GM21381 (cell line): ENCODE results near the gene LDLRAD4.
"Not testable (repeated sequence)": the region's sequence is repeated elsewhere in the genome, so short reads cannot be mapped to it uniquely, and the experiment has no call there.

Experiments used
- ATAC-seq: cut with Tn5 transposase; IDR thresholded peaks from one replicate; pipeline ENCODE4 v1.9.1; 2021; ENCODE audit warnings: mild to moderate bottlenecking, moderate library complexity; ENCODE audit not compliant: unreplicated experiment

The LDLRAD4 gene

DNA sequence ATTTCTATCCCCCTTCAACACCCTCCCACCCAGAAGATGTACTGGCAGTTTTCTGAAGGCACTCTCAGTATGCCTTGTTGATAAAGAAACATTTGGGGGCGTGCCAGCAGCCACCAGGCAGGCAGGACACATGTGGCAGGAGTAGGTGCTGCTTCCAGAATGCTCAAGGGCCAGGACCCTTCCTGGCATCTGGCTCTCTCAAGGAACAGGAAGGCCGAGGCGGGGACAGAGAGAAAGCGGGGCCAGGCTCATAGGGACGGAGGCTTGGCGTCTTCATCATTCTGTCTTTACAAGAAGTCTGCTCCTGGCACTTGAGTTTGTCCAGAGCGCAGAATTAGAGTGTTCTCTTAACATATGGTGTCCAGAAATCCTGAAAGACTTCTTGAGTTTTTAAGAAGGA is 386.2 kb downstream of the LDLRAD4 start:
- ATAC-seq: no peak

DNA sequence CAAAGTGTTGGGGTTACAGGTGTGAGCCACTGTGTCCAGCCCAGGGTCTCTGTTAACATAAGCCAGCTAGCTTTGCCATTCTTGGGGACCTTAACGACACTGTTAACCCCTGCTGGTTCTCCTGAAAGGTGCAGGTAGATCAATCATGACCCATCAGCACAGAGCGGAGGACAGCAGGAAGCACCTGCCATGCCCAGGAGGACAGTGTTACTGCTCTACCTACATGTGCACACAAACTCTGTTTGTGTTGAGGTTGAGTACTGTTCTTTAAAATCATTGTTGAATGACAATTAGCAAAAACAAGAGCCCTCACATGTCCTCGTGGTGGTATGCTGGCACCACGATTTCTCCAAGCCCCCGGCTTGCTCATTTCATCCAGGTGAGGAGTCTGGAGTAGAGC is 386.9 kb downstream of the LDLRAD4 start:
- ATAC-seq: no peak

DNA sequence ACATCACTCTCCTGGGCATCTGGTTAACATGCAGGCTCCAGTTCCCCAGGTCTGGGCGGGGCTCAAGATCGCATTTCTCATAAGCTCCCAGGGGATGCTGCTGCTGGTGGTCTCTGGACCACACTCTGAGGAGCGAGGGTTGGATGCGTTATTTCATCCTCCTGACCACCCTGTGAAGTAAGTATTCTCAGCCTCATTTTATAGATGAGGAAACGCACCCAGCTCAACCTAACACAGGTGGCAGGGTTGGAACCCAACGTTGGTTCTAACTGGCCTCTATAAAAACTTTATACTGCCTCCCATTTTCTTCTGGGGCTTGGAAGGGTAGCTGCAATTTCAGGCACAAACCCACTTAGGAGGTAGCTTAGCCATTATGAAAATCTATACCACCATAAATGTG is 387.3 kb downstream of the LDLRAD4 start:
- ATAC-seq: no peak

DNA sequence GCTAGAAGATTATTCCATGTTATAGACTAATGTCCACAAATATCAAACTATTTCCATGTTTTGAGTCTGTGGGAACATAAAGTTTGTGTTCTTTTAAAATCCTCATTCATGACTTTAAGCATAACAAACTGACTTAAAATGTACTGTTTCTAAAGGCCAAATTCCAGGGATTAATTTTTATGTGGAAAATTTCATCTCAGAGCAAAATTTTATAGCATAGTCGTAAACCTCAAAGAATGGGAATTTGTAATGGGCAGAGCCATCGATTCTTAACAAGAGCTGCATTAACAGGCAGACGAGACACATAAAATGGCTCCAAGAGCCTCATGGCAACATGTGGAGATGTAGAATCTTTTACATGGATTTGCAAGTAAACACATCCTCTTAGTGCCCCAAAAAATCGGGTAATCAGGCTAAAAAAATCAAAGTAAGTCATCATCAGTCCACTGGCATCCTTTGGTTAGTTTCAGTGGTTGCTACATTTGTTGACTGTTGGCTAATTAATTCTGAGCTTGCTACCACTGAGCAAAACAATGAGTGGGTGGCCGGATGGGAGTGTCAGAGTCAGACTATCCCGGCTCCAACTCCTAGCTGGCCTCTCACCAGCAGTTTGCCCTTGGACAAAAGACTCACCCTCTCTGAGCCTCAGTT is 388.2 kb downstream of the LDLRAD4 start:
- no peak for ATAC-seq

DNA sequence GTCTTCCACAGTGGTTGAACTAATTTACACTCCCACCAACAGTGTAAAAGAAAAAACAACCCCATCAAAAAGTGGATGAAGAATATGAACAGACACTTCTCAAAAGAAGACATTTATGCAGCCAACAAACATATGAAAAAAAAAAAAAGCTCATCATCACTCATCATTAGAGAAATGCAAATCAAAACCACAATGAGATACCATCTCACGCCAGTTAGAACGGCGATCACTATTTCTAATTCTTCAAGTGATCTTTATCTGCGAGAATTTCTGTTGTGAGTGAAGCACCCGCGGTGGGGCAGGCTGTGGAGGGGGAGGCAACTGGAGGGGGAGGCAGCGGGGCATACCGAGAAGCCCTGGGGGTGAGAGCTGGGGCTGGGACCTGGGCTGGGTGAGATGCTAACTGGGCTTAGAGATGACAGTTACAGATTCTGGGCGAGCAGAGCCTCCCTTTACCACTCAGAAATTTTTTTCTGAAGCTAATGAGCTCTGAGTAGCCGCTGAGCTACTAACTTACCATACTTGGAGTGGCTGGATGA is 389.5 kb downstream of the LDLRAD4 start:
- not testable (repeated sequence) for ATAC-seq

DNA sequence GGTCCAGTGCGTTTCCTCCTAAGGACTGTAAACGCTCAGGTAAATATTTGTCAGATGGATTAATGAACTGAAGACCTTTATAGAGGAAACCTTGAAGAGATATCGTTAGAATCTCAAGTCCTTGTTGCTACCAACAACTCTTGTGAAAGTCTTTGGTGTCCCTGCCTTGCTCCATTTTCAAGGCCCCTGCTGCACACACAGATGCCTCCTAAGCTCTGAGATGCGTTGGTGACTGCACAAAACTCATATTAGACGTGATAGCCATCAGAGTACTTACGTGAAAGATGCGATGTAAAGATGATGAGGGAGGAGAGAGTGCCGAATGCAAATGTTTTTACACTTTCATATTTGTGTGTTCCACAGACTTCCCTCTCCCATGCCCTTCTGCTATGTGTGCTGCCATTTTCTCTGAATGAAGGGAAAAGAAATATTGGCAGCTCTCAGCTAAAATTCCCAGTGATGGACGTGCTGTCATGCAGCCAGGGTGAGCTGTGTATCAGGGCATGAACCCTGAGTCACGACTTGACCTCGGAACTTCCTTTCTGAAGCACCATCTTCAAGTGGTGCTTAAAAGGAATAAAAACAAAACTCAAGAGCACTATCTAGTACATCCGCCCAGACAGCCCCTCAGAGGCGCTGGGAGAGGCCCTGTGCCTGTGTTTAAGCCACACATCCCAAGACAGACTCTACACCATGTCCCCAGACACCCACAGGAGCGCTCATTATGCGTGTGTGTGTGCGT is 390.4 kb downstream of the LDLRAD4 start:
- ATAC-seq: no peak

DNA sequence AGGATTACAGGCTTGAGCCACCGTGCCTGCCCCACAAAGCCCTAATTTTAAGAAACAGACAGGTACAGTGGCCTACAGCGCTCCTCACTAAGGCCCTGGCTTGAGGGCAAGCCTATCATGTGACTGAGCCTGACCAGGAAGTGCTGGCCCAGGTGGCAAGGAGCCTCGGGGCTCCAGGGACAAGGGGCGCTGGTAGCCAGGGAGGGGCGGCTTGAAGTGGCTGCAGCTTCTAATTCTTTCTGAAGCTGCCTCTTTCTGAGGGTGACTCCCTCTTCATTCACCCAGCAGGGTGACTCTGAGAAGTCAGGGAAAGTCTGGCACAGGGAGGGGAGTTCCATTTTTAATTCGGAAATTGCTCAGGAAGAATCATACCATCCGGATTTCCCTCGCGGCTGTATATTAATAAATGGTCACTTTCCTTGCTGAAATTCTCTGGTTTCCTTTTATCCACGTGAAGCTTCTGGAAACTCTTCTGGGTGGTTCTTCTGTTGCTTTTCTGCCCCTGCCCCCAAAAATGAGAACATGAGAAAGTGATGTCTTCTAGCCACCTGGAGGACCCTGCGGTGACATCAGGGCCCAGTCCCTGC is 392.1 kb downstream of the LDLRAD4 start:
- ATAC-seq: no peak

DNA sequence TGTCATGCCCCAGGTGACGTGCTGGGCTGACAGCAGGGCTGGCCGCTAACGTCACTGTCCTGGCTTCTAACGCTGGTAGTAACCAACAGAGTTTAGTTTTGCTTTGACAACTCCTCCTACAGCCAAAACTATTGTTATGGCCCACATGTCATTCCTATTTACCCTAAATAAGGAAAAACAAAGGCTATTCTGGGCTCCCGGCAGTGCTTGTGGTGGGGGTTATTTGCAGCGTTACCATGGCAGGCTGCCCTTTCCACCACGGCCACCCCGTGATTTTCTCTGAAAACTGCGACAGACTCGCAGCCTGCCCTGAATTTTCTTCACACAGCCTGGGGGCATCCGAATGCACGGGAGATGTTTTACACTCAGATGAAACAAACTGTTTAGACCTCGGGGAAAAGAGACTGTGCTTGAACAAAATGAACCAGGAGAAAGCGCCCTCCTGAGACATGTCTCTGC is 392.6 kb downstream of the LDLRAD4 start:
- ATAC-seq: no peak

DNA sequence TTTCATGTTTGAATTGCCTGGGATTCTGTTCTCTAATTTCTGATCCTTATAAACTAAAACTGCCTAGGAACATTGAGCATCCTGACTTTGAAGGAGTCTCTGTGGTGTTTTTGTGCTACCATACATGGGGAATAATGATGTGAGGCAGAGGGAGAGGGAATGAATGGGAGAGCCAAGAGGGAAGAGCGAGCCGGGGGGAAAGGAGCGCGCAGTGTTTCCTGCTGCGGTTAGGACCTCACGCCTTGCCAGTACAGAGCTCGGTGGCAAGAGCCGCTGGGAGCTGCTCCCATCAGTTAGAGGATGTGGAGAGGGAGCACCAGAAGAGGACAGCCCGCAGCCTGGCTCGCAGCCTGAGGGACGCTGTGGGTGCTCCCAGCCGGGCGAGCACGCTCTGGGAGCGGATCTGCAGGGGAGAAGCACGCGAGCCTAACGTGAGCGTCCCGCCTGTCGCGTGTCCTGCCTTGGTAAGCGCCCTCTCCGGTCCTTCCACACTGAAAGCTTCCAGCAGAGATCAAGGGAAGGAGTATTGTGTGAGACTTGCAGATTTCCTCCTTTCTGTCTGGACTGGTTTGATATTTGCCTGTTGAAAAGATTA is 393.1 kb downstream of the LDLRAD4 start:
- ATAC-seq: peak; percentile 2

DNA sequence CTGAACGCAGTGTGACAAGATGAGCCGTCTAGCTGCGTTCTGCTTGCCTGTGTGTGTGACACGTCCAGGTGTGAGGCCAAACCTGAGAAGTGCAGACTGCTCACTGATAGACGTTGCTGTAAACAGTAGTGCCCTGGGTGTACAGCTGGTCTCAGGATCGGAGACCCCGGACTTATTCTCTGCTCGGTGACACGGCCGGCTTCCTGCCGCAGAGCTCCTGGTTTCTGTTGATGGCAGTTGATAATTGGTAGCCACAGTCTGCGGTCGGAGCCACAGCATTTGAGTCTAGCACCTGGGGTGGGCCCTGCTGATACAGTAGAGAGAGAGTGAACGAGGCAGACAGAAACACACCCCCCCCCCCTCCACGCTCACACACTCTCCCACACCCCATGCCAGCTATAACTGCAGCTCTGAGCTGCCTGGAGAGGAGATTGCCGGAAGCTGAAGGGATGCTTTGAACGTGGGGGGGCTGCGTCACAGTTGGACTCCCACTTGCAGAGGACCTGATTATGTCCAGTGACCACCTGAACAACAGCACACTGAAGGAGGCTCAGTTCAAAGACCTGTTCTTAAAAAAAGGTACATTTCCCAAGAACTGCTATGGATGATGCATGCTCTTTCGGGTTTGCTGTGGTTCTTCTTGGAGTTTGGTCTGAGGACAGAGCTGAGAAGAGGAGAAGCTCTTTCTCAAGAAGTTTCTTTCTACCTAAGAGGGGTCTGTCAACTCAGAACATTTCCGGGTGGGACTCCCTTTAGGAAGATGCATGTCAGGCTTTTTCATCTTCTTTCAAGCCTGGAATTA is 393.8 kb downstream of the LDLRAD4 start:
- peak; percentile 55 for ATAC-seq

DNA sequence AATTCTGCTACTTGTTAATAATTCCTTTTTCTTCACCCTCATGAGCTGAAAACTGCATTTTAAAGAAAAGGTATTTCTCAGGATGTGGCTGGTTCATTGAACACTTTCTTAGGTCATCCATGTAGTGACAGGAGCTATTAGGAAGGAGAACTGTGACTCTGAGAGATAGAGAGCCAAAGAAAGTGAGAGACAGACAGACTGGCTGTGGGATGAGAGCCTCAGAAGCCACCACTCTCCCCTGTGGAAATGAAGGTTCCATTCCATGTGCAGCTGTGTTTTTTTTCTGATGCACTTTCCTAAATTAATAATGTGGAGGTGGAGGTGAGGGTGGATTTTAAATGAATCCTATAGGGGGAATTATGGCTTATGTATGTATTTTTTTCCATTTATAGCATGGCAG is 394.5 kb downstream of the LDLRAD4 start:
- ATAC-seq: no peak

DNA sequence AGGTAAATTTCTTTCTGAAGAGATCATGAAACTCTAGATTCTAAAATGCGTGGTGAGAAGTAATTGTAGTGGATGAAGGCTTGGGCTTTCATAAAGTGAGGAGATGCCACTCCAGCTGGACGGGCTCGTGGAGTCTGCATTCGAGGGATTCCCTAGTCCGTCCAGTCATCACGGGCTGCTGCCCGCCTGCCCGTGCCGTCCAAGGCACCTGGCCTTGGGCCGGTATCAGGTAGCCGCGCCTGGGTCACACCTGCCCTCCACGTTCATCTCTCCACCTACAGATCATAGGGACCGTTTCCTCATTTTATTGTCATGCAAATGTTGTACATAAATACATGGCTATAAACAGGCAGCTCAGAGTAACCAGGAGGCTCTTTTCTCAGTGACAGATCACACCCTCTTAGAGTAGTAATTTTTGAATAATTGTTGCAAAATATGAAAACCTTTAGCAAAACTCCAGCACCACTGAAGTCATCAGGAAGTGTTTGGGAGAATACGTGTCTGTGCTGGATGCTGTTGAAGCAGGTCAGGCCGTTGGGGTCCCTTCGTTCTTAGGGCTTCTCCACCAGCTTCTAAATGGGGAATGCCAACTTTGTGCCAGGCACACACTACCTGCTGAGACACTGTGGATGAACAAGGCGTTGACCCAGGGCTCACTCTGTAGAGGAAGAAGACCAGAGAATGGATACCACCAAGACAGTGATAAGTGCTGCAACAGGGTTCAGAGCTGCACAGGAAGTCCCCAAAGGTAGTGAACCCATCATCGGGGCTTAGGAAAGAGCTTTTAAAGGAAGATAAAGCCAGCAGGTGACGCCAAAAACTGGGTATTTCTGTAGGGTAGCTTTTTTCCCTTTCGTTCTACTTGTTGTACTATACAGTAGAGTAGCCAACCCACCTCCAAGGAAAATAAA is 395.3 kb downstream of the LDLRAD4 start:
- ATAC-seq: no peak

DNA sequence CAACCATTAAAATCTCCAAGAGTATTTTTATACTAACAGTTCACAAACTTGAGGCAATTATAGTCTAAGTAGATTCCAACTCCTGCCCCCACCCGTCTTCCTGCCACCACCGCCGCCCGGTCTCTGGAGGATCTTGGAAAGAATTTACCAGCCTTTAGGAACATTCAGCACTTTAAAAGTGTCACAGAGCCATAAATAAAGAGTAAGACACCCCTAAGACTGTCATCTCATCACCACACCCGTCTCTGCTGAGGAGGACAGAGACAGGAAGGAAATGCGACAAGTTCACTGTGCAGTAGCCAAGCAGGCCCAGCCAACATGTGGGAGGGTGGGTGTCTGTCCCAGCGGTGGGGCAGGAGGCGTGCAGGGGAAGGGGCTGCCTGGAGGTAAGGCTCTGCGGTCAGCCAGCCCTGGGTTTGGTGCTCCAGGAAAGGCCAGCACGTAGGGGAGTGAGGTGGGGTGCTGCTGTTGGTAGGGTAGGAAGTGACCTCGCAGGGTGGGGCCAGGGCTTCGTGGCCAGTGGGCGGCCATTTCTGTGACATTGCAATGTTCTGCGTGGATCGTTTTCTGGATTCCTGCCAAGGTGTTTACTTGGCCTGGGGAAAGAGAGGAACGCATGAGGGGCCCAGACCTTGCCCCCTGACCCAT is 396.2 kb downstream of the LDLRAD4 start:
- ATAC-seq: no peak

DNA sequence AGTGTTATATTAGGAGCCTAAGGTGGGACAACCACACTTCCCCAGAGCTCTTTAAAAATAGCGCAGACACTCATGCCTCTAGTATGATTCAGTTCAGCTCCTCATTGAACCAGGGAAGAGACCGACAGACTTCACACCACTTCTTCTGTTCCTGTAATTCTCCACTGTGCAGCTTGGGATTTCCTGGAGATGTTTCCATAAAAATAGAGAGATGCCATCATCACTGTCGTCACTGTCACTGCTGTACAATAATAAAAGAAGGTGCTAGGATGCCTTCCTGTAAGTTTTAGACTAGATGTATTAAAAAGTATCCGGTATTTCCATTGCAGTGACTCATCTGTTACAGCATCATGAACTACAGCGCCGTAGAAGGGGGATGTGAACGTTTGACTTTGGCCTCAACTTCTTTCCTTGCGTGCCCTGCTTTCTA is 396.9 kb downstream of the LDLRAD4 start:
- ATAC-seq: no peak

DNA sequence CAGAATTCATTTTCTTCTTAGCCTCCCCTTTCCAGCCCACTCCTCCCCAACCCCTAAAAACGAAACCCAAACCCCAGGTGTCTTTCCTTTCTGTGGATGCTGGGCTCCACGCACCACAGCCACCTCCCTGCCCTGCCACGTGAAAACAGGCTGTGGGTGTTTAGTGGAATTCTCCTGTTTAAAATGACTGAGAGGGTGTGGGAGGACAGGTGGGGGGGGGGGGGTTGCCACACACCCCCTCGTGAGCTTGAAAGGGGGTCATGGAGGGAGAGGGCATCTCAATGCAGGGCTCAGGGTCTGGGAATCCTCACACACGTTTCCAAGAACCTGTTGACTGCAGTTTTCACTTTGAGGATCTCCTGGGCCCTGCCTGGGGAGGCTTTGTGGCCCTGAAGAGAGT is 397.5 kb downstream of the LDLRAD4 start:
- ATAC-seq: no peak

DNA sequence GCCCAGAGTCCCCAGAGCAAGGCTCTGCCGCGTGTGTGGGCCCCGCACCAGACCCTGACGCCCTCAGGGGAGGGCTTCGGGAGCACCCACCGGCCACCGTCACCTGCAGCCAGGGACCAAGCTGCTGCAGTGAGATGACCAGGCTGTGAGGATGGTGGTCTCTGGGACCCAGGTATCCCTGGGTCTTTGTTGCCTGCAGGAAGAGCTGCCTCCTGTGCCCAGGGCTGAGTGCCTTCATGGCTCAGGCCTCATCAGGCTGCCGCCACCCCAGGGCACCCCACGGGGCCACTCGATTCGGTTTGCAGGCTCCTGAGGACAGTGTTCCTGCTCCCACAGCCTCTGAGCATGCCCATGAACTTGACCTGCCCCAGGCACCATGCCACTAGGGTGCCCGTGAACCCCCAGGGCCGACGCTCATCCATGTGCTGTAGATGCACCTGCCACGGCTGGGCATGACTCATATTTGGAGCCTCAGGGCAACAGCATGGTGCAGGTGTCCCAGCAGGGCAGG is 398.0 kb downstream of the LDLRAD4 start:
- ATAC-seq: no peak

DNA sequence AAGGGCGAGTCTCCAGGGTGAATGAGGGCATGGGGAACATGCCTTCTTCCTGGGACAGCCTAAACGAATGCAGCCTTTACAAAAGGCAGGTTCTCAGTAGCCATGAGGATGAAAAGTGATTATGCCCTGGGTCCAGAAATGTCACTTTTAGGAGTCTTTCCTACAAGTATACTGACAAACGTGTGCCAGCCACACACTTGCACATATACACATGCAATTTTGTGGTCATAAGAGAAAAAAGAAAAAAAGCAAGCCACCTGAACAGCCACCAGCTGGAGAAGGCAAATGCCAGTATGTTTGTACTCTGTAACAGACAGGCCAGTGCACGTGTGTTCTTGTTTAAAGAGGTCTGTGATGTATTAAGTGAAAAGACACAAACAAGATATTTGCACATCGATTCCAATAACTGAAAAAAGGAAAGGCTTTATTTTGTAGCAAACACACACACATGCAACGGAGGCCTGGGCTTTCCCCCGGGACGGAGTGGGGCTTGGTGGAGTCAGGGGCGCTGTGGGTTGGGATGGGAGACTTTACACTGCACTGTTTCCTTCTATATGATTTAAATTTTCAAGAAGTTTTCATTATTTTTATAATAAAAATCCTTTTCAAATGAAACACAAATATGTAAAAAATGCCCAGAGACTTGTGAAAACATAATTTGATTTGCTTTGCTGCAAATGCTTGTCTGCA is 399.4 kb downstream of the LDLRAD4 start:
- no peak for ATAC-seq

DNA sequence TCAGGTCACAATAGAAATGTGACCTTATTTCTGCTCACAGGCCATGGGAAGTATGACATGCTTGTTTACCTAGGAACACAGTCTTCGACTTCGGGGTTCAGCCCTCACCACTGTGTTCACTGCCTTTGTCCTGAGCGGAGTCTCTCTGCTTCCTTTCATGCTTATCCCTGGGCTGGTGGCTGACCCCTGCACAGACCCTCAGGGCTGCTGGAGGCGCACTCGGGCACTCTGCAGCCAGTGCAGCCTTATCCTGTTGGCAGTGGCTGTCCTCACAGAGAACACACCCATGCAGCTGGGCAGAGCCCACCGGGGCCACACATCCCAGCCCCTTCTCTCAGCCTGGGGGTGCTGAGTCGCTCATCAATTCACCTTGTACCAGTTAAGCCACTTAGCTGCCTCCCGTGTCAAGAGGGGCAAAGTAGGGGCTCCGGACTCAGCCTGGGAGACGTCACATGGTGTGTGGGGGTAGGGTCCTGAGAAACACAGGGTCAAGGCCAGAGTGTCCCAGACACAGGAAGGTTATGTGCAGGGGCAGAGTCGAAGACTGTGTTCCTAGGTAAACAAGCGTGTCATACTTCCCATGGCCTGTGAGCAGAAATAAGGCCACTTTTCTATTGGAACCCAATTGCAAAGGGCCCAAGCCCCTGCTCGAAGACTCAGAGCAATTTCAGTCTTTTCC is 400.3 kb downstream of the LDLRAD4 start:
- no peak for ATAC-seq
